Mesenchymal stem cell (in vitro differentiated cells and primary cell): ENCODE data around the gene ORM1.

Experiments used
- DNase-seq: peaks from one replicate; pipeline ENCODE4 v3.0.0-alpha.2; 2013
- H2AFZ ChIP-seq: one replicate; pipeline ENCODE4 v1.6.1; 2013; ENCODE audit warnings: low read depth, mild to moderate bottlenecking, control low read depth, inconsistent platforms, low read length, moderate library complexity
- H2AK5ac ChIP-seq: 2 replicates; pipeline ENCODE4 v1.6.1; 2013; ENCODE audit warnings: low read length, moderate library complexity, mild to moderate bottlenecking, inconsistent platforms; ENCODE audit not compliant: severe bottlenecking
- H2BK120ac ChIP-seq: one replicate; pipeline ENCODE4 v1.6.1; 2013; ENCODE audit warnings: low read depth, mild to moderate bottlenecking, inconsistent platforms, low read length, moderate library complexity
- H2BK12ac ChIP-seq, 2 experiments: one replicate each; pipeline ENCODE4 v1.6.1; 2013; ENCODE audit warnings: inconsistent platforms in 2 of 2, low read length in 2 of 2, mild to moderate bottlenecking in 2 of 2, moderate library complexity in 2 of 2, control low read depth in 1 of 2
- H2BK15ac ChIP-seq: one replicate; pipeline ENCODE4 v1.6.1; 2013; ENCODE audit warnings: mild to moderate bottlenecking, low read depth, inconsistent platforms; ENCODE audit not compliant: poor library complexity, severe bottlenecking
- H2BK5ac ChIP-seq: 2 replicates; pipeline ENCODE4 v1.6.1; 2013; ENCODE audit warnings: low read depth, mild to moderate bottlenecking, low read length, control low read depth, inconsistent platforms; ENCODE audit not compliant: poor library complexity, severe bottlenecking
- H3K14ac ChIP-seq, 2 experiments: one replicate each; pipeline ENCODE4 v1.6.1; 2013; ENCODE audit warnings: inconsistent platforms in 2 of 2, low read length in 2 of 2, control low read depth in 1 of 2, mild to moderate bottlenecking in 1 of 2, moderate library complexity in 1 of 2
- H3K18ac ChIP-seq, 2 experiments: one replicate each; pipeline ENCODE4 v1.6.1; 2013; ENCODE audit warnings: inconsistent platforms in 2 of 2, low read length in 2 of 2, control low read depth in 1 of 2, low read depth in 1 of 2, mild to moderate bottlenecking in 1 of 2
- H3K23ac ChIP-seq, 2 experiments: one replicate each; pipeline ENCODE4 v1.6.1; 2013; ENCODE audit warnings: inconsistent platforms in 2 of 2, low read length in 2 of 2, mild to moderate bottlenecking in 2 of 2, moderate library complexity in 2 of 2, control low read depth in 1 of 2
- H3K27ac ChIP-seq: 2 replicates; pipeline ENCODE4 v1.5.1; 2013; ENCODE audit warnings: mild to moderate bottlenecking, moderate library complexity, low read length, control low read depth, inconsistent platforms; ENCODE audit not compliant: poor library complexity, severe bottlenecking
- H3K27me3 ChIP-seq, 2 experiments: 2 replicates each; pipeline versions ENCODE4 v1.6.1 to v1.7.0; 2013; ENCODE audit warnings: low read length in 2 of 2, mild to moderate bottlenecking in 2 of 2, moderate library complexity in 2 of 2, control low read depth in 1 of 2, inconsistent platforms in 1 of 2; ENCODE audit not compliant: control insufficient read depth in 1 of 2, insufficient read depth in 1 of 2
- H3K36me3 ChIP-seq, 2 experiments: 2 replicates each; pipeline versions ENCODE4 v1.6.1 to v1.7.0; 2013; ENCODE audit warnings: low read length in 2 of 2, control low read depth in 1 of 2, inconsistent platforms in 1 of 2, low read depth in 1 of 2, mild to moderate bottlenecking in 1 of 2; ENCODE audit not compliant: insufficient read depth in 2 of 2, control insufficient read depth in 1 of 2
- H3K4ac ChIP-seq, 2 experiments: one replicate each; pipeline ENCODE4 v1.6.1; 2013; ENCODE audit warnings: inconsistent platforms in 2 of 2, low read length in 2 of 2, mild to moderate bottlenecking in 2 of 2, moderate library complexity in 2 of 2, control low read depth in 1 of 2, low read depth in 1 of 2
- H3K4me1 ChIP-seq: 2 replicates; pipeline ENCODE4 v1.6.1; 2013; ENCODE audit warnings: low read depth, low read length, control low read depth; ENCODE audit not compliant: control insufficient read depth, insufficient read depth
- H3K4me2 ChIP-seq: 2 replicates; pipeline ENCODE4 v1.6.1; 2013; ENCODE audit warnings: low read length, mild to moderate bottlenecking, inconsistent platforms; ENCODE audit not compliant: poor library complexity, severe bottlenecking
- H3K4me3 ChIP-seq, 2 experiments: 2 replicates each; pipeline versions ENCODE4 v1.5.1 to v1.7.0; 2013; ENCODE audit warnings: low read length in 2 of 2, mild to moderate bottlenecking in 2 of 2, control low read depth in 1 of 2, low read depth in 1 of 2; ENCODE audit not compliant: insufficient read depth in 1 of 2
- H3K79me1 ChIP-seq: replicated peaks from 2 replicates; pipeline ENCODE4 v1.6.1; 2013; ENCODE audit warnings: mild to moderate bottlenecking, control low read depth, low read length, inconsistent platforms; ENCODE audit not compliant: poor library complexity, severe bottlenecking
- H3K9ac ChIP-seq: 2 replicates; pipeline ENCODE4 v1.7.0; 2013; ENCODE audit warnings: mild to moderate bottlenecking, low read length, moderate library complexity
- H3K9me3 ChIP-seq: 2 replicates; pipeline ENCODE4 v1.7.0; 2013; ENCODE audit warnings: mild to moderate bottlenecking, low read length; ENCODE audit not compliant: control insufficient read depth
- H4K8ac ChIP-seq: one replicate; pipeline ENCODE4 v1.6.1; 2013; ENCODE audit warnings: inconsistent platforms, mild to moderate bottlenecking, low read length, moderate library complexity
- H4K91ac ChIP-seq: one replicate; pipeline ENCODE4 v1.6.1; 2013; ENCODE audit warnings: mild to moderate bottlenecking, low read length, inconsistent platforms
- WGBS: methylation state at CpG from one replicate; pipeline ENCODE4 v1.1.7; 2013; ENCODE audit warnings: mixed read lengths; 5-methylcytosine and 5-hydroxymethylcytosine counted together

The ORM1 gene

GRCh38 chr9:114282926-114283325 lies 40.0 kb upstream of the ORM1 start:
- no peaks in the 10 kb centered on the region for H3K27me3 ChIP-seq
- 58% methylated on average over 3 of the region's 5 CpGs for WGBS
- H2AK5ac ChIP-seq, result no peak overlapping the region

GRCh38 chr9:114283551-114284111 lies 39.3 kb upstream of the ORM1 start:
- no peak for DNase-seq

More at GRCh38 chr9:114282926-114283325, 40.0 kb upstream of the ORM1 start:
- Histone ChIP-seq H3K4ac (no peak overlapping the region), H2BK15ac (no peak overlapping the region), H3K27ac (peak overlapping the region; percentile 62), H4K91ac (no peak overlapping the region), H3K9ac (peak overlapping the region; percentile 10), H3K23ac (no peak overlapping the region), H3K4me1 (peaks cover 76% of the 10 kb centered on the region), H2AFZ (no peak overlapping the region), H4K8ac (no peak overlapping the region), H2BK120ac (no peak overlapping the region), H2BK12ac (no peak overlapping the region), H2BK5ac (no peak overlapping the region), H3K36me3 (peaks cover 0 to 47% of the 10 kb centered on the region in 2 experiments), H3K4me2 (no peak overlapping the region), H3K9me3 (no peaks in the 10 kb centered on the region), H3K4me3 (no peak overlapping the region), H3K14ac (no peak overlapping the region), H3K18ac (no peak overlapping the region), H3K79me1 (peaks cover 8% of the 10 kb centered on the region)
- DNase-seq, result peak; percentile 94

DNA sequence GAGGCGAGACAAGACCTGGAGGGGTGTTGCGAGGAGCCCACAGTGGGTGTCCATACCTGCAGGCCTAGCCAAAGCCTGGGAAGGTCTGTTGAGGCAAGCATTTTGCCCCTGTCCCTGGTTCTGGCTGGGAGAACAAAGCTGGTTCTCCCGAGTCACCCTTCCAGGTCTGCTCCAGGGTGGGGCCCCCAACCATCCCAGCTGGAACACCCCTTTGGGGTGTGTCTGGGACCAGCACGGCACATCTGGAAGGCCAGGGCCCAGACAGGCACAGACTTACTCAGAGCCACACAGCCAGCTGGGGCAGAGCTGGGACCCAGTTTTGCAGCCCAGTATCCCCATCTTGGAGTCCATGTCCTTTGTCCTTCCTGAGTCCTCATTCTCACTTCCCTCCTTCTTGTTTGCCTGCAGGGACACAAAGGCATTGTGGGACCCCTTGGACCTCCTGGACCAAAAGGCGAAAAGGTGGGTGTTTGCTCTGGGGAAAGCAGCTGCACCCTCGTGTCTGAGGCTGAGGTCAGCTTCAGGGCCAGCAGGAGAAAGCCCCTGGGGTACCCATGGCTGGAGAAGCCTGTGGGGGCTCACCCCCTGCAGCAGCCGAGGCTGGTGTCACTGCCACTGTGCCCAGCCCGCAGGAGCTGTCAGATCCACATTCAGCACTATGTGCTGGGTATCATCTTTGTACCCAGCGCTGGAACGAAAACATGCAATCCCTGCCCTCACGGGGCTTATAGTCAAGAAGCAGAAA lies 38.4 kb upstream of the ORM1 start:
- peak overlapping the region; percentile 34 for H2BK15ac ChIP-seq
- peak overlapping the region; percentile 84 for H2AK5ac ChIP-seq
- no peak overlapping the region for H4K8ac ChIP-seq
- H2BK5ac ChIP-seq, result no peak overlapping the region
- peaks cover 76% of the 10 kb centered on the region for H3K4me1 ChIP-seq
- no peak overlapping the region for H2AFZ ChIP-seq
- H3K23ac ChIP-seq, result no peak overlapping the region
- peaks cover 11% of the 10 kb centered on the region for H3K79me1 ChIP-seq
- H3K9ac ChIP-seq, result no peak overlapping the region
- no peaks in the 10 kb centered on the region for H3K27me3 ChIP-seq
- DNase-seq, result no peak
- no peak overlapping the region for H3K4ac ChIP-seq
- H3K4me3 ChIP-seq, result no peak overlapping the region
- no peaks in the 10 kb centered on the region for H3K9me3 ChIP-seq
- no peak overlapping the region for H3K4me2 ChIP-seq
- 97% methylated on average over 11 of the region's 11 CpGs for WGBS
- peak overlapping the region; percentile 80 to 93 for H2BK12ac ChIP-seq
- no peak overlapping the region for H2BK120ac ChIP-seq
- H3K36me3 ChIP-seq, result peaks cover 0 to 51% of the 10 kb centered on the region in 2 experiments
- H3K27ac ChIP-seq, result no peak overlapping the region
- H3K14ac ChIP-seq, result no peak overlapping the region
- H3K18ac ChIP-seq, result peak overlapping the region in 1 of 2 experiments; percentile 18
- no peak overlapping the region for H4K91ac ChIP-seq

More at GRCh38 chr9:114283551-114284111, 39.3 kb upstream of the ORM1 start:
- no peak overlapping the region for H3K18ac ChIP-seq
- H3K9ac ChIP-seq, result no peak overlapping the region
- H3K27me3 ChIP-seq, result no peaks in the 10 kb centered on the region
- H3K9me3 ChIP-seq, result no peaks in the 10 kb centered on the region
- no peak overlapping the region for H2BK5ac ChIP-seq
- no peak overlapping the region for H2BK15ac ChIP-seq
- no peak overlapping the region for H3K4ac ChIP-seq
- peaks cover 0 to 47% of the 10 kb centered on the region in 2 experiments for H3K36me3 ChIP-seq
- peaks cover 74% of the 10 kb centered on the region for H3K4me1 ChIP-seq
- H2AFZ ChIP-seq, result no peak overlapping the region
- no peak overlapping the region for H3K4me3 ChIP-seq
- peak overlapping the region; percentile 24 for H2AK5ac ChIP-seq
- no peak overlapping the region for H3K23ac ChIP-seq
- peaks cover 8% of the 10 kb centered on the region for H3K79me1 ChIP-seq
- H3K4me2 ChIP-seq, result no peak overlapping the region
- no peak overlapping the region for H3K27ac ChIP-seq
- no peak overlapping the region for H4K8ac ChIP-seq
- H2BK120ac ChIP-seq, result no peak overlapping the region
- peak overlapping the region in 1 of 2 experiments; percentile 55 for H2BK12ac ChIP-seq
- no peak overlapping the region for H4K91ac ChIP-seq
- H3K14ac ChIP-seq, result no peak overlapping the region
- WGBS, result 95% methylated on average over 13 of the region's 14 CpGs

- DNase-seq, result peak; percentile 93
- Histone ChIP-seq H3K36me3 (peaks cover 0 to 59% of the 10 kb centered on the region in 2 experiments), H3K14ac (peak overlapping the region in 1 of 2 experiments; percentile 35), H2BK120ac (peak overlapping the region; percentile 50), H3K4me2 (no peak overlapping the region), H3K4me1 (peaks cover 81% of the 10 kb centered on the region), H3K27ac (peak overlapping the region; percentile 35), H3K79me1 (peaks cover 11% of the 10 kb centered on the region), H2AK5ac (peak overlapping the region; percentile 84), H3K27me3 (no peaks in the 10 kb centered on the region), H4K91ac (peak overlapping the region; percentile 73), H3K23ac (no peak overlapping the region), H2AFZ (no peak overlapping the region), H3K9me3 (no peaks in the 10 kb centered on the region), H2BK5ac (no peak overlapping the region), H2BK15ac (peak overlapping the region; percentile 91), H4K8ac (peak overlapping the region; percentile 73), H3K18ac (peak overlapping the region; percentile 11 to 83), H3K4ac (peak overlapping the region in 1 of 2 experiments; percentile 39), H2BK12ac (peak overlapping the region; percentile 80 to 93), H3K9ac (peak overlapping the region; percentile 66), H3K4me3 (peak overlapping the region in 1 of 2 experiments; percentile 37)
- 21% methylated on average over 19 of the region's 20 CpGs for WGBS
These were observed 37.6 kb upstream of the ORM1 start for GRCh38 chr9:114285166-114285867.
